Caco-2 (cell line): ENCODE data around the gene FOXC2. TPM values are rescaled to one million over a fixed set of nuclear protein-coding genes. Genes with fewer than 3 reads are reported as not detected.

ENCODE experiments used
- BruUV-seq: library from RNA; stranded (reverse); fragments of 400-500 nt; replicated peaks from 2 replicates; lab custom pipeline; 2021; lab: Mats Ljungman, UMichigan
- CTCF ChIA-PET: fragments of 300-600 bp; sonication (Branson Sonifier 250); formaldehyde crosslinking; loops from one replicate; lab custom pipeline; 2022; ENCODE audit warnings: antibody characterized with exemption; lab: Charles Lee
- POLR2A ChIA-PET: fragments of 300-600 bp; sonication (Branson Sonifier 250); formaldehyde crosslinking; loops from one replicate; lab custom pipeline; 2022; ENCODE audit warnings: antibody characterized with exemption; lab: Charles Lee
- DNase-seq, 2 experiments: peaks; one replicate each; pipeline versions ENCODE4 v3.0.0 to v3.0.0-alpha.2; 2020 to 2022
- H3K27me3 ChIP-seq: replicated peaks from 2 replicates; pipeline ENCODE4 v1.6.0; 2011; ENCODE audit warnings: low read length; ENCODE audit not compliant: control insufficient read depth, insufficient read depth
- H3K36me3 ChIP-seq: 2 replicates; pipeline ENCODE4 v1.5.1; 2011; ENCODE audit warnings: low read length; ENCODE audit not compliant: control insufficient read depth, insufficient read depth
- H3K4me1 ChIP-seq: fragments of 250-450 bp; sonication (Bioruptor Pico); 2 replicates; pipeline ENCODE4 v1.5.1; 2020; ENCODE audit warnings: mild to moderate bottlenecking
- H3K4me3 ChIP-seq: 2 replicates; pipeline ENCODE4 v1.5.1; 2011; ENCODE audit warnings: low read depth, mild to moderate bottlenecking, control low read depth, low read length
- H3K9me3 ChIP-seq: fragments of 250-450 bp; sonication (Bioruptor Pico); 2 replicates; pipeline ENCODE4 v1.5.1; 2020; ENCODE audit warnings: mild to moderate bottlenecking, moderate library complexity
- H3K27ac Mint-ChIP-seq: one replicate; pipeline ENCODE4 v1.8.0; 2022; ENCODE audit warnings: mixed read lengths; ENCODE audit not compliant: unreplicated experiment
- H3K27me3 Mint-ChIP-seq: one replicate; pipeline ENCODE4 v1.8.0; 2022; ENCODE audit warnings: mixed read lengths; ENCODE audit not compliant: insufficient read depth, unreplicated experiment
- H3K36me3 Mint-ChIP-seq: one replicate; pipeline ENCODE4 v1.8.0; 2022; ENCODE audit warnings: mild to moderate bottlenecking, mixed read lengths; ENCODE audit not compliant: insufficient read depth, unreplicated experiment
- H3K4me1 Mint-ChIP-seq: one replicate; pipeline ENCODE4 v1.8.0; 2022; ENCODE audit warnings: low read depth, mixed read lengths; ENCODE audit not compliant: unreplicated experiment
- H3K4me3 Mint-ChIP-seq: one replicate; pipeline ENCODE4 v1.8.0; 2022; ENCODE audit warnings: mild to moderate bottlenecking, moderate library complexity, mixed read lengths; ENCODE audit not compliant: unreplicated experiment
- H3K9me3 Mint-ChIP-seq: one replicate; pipeline ENCODE4 v1.8.0; 2022; ENCODE audit warnings: mixed read lengths; ENCODE audit not compliant: unreplicated experiment
- intact Hi-C: fragments of 100-400 bp; cut with micrococcal nuclease; formaldehyde crosslinking; loops from one replicate; pipeline ENCODE4 v1.10.0; 2022; ENCODE audit not compliant: unreplicated experiment
- total RNA-seq: library from RNA; stranded (reverse); gene quantifications from 2 replicates; pipeline ENCODE4 v1.2.3, GENCODE V29; 2022
- TF ChIP-seq, protein P1 (sequence below), 2 experiments: fragments of 200-600 bp in 1 of 2; IDR thresholded peaks; 1 replicate in 1 of 2; 2 replicates in 1 of 2; pipeline versions ENCODE4 v1.5.1 to v1.8.0; 2011 to 2022; ENCODE audit warnings: antibody characterized with exemption in 1 of 2, control low read depth in 1 of 2, inconsistent platforms in 1 of 2, low read depth in 1 of 2, low read length in 1 of 2, mild to moderate bottlenecking in 1 of 2, moderate library complexity in 1 of 2; ENCODE audit not compliant: insufficient read depth in 1 of 2, severe bottlenecking in 1 of 2, unreplicated experiment in 1 of 2

The FOXC2 gene
- total RNA-seq, 1 experiment from 2014 or later, result not detected

DNA sequence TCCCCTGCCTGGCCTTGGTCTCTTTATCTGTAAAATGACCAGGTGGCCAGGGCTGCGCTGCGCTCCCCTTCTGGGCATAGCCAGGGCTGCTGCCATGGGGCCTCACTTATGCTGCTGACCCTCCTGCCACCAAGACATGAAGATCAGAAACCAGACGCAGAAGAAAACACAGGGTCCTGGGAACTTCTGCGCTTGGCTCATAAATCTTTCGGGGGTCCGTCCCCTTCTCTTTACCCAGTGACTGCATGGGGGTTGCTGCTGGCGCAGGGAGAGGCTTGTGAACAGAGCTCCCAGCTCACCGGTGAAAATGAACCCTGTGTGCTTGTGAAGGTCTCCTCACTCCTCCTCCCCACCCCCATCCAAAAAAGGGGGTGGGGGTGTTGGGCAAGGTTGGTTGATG is 6.0 kb downstream of the FOXC2 start:
- no peak overlapping the region for H3K4me3 Mint-ChIP-seq
- TF ChIP-seq, protein P1, sequence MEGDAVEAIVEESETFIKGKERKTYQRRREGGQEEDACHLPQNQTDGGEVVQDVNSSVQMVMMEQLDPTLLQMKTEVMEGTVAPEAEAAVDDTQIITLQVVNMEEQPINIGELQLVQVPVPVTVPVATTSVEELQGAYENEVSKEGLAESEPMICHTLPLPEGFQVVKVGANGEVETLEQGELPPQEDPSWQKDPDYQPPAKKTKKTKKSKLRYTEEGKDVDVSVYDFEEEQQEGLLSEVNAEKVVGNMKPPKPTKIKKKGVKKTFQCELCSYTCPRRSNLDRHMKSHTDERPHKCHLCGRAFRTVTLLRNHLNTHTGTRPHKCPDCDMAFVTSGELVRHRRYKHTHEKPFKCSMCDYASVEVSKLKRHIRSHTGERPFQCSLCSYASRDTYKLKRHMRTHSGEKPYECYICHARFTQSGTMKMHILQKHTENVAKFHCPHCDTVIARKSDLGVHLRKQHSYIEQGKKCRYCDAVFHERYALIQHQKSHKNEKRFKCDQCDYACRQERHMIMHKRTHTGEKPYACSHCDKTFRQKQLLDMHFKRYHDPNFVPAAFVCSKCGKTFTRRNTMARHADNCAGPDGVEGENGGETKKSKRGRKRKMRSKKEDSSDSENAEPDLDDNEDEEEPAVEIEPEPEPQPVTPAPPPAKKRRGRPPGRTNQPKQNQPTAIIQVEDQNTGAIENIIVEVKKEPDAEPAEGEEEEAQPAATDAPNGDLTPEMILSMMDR (IDR thresholded peaks at IDR 0.05; ENCODE audit: insufficient read depth in 1 of 2, low read depth in 1 of 2, low read length in 1 of 2, severe bottlenecking in 1 of 2, unreplicated experiment in 1 of 2), result no peak
- CTCF ChIA-PET, result no interaction called here
- no peaks in the 10 kb centered on the region for H3K9me3 Mint-ChIP-seq
- H3K27me3 Mint-ChIP-seq, result peaks cover 5% of the 10 kb centered on the region
- peaks cover 12% of the 10 kb centered on the region for H3K4me1 Mint-ChIP-seq
- H3K27ac Mint-ChIP-seq, result no peak overlapping the region
- DNase-seq, result no peak
- H3K4me3 ChIP-seq, result no peak overlapping the region
- no peaks in the 10 kb centered on the region for H3K9me3 ChIP-seq
- H3K36me3 Mint-ChIP-seq, result peaks cover 10% of the 10 kb centered on the region
- intact Hi-C loops, result no loop called here
- H3K36me3 ChIP-seq, result no peaks in the 10 kb centered on the region
- no peaks in the 10 kb centered on the region for H3K27me3 ChIP-seq
- POLR2A ChIA-PET, result no interaction called here
- no TSS peak for BruUV-seq
- peaks cover 12% of the 10 kb centered on the region; the same call in 1 of the 2 replicates for H3K4me1 ChIP-seq

DNA sequence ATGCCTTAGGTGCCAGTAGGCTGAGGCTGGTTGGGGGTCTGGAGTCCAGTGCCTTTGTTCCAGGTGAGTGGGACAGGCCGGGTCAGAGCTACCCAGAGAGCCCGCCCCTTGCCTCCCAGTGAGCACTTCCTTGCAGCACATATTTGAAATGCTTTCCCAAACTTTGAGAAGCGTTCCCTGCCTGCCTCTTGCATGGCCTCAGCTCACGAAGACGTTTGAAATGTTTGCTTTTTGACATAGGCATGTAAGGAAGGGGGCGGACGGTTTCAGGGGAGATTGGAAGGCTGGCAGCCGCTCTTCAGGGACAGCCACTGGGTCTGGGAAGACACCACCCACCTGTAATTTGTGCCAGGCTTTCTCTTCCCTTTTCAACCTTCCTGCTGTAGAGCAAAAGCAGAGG is 6.6 kb downstream of the FOXC2 start:
- Histone ChIP-seq H3K9me3 (no peaks in the 10 kb centered on the region), H3K4me1 (peaks cover 12% of the 10 kb centered on the region; the same call in 1 of the 2 replicates), H3K4me3 (no peak overlapping the region), H3K36me3 (no peaks in the 10 kb centered on the region), H3K27me3 (no peaks in the 10 kb centered on the region)
- Mint-ChIP-seq H3K4me3 (no peak overlapping the region), H3K9me3 (no peaks in the 10 kb centered on the region), H3K27ac (no peak overlapping the region), H3K27me3 (peaks cover 8% of the 10 kb centered on the region), H3K4me1 (peaks cover 12% of the 10 kb centered on the region), H3K36me3 (peaks cover 10% of the 10 kb centered on the region)
- DNase-seq, result peak in 1 of 2 experiments; percentile 23
- intact Hi-C loops, result no loop called here
- TF ChIP-seq, protein P1 (IDR thresholded peaks at IDR 0.05; ENCODE audit: insufficient read depth in 1 of 2, low read depth in 1 of 2, low read length in 1 of 2, severe bottlenecking in 1 of 2, unreplicated experiment in 1 of 2), result no peak
- no TSS peak for BruUV-seq
- CTCF ChIA-PET, result no interaction called here
- POLR2A ChIA-PET, result no interaction called here

DNA sequence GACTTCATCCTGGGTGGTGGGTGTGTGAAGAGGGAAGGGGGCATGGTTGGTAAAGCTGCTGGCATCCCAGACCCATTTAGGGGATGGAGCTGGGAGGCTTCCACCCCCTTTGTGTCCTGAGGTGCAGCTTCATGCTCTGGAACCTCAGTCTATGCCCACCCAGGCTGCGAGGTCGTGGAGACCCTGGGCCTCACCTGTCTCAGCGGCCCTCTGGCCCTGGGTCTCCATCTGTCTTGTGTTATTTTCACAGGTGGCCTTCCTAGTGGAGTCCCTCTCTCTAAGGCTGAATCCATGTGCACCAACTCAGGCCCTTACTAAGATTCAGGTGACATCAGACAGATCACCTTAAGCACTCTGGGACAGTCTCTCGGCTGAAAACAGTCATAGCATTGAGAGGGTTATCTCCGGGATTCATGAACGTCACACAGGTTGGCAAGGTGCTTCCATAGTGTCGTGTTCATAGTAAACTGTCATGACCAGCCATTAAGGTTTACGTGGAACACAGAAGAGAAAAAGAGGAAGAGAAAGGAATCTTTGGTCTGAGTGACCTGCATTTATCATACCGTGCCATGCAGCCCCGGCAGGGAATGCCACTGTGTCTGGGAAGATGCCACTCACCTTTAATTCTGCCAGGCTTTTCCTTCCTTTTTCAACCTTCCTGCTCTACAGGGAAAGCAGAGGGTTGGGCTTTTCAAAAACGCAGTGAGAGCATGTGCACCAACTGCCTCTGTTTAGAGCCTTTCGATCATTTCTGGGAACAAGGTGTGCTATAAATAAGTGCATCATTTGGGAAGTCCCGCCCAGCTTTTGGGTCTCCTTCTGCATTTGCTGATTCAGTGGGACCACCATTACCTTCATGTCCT is 7.2 kb downstream of the FOXC2 start:
- no peak for DNase-seq
- CTCF ChIA-PET, result no interaction called here
- Histone ChIP-seq H3K4me1 (peaks cover 12% of the 10 kb centered on the region; the same call in 1 of the 2 replicates), H3K27me3 (no peaks in the 10 kb centered on the region), H3K9me3 (no peaks in the 10 kb centered on the region), H3K36me3 (no peaks in the 10 kb centered on the region), H3K4me3 (no peak overlapping the region)
- H3K4me3 Mint-ChIP-seq, result no peak overlapping the region
- TF ChIP-seq, protein P1 (IDR thresholded peaks at IDR 0.05; ENCODE audit: insufficient read depth in 1 of 2, low read depth in 1 of 2, low read length in 1 of 2, severe bottlenecking in 1 of 2, unreplicated experiment in 1 of 2), result no peak
- H3K27ac Mint-ChIP-seq, result no peak overlapping the region
- no TSS peak for BruUV-seq
- POLR2A ChIA-PET, result no interaction called here
- intact Hi-C loops, result no loop called here
- peaks cover 10% of the 10 kb centered on the region for H3K36me3 Mint-ChIP-seq
- no peaks in the 10 kb centered on the region for H3K9me3 Mint-ChIP-seq
- H3K27me3 Mint-ChIP-seq, result peaks cover 10% of the 10 kb centered on the region
- peaks cover 12% of the 10 kb centered on the region for H3K4me1 Mint-ChIP-seq
